Fibroblast of upper back skin (primary cell): ENCODE data around the gene OR2W1.

Experiments used
- DNase-seq: peaks from one replicate; pipeline ENCODE4 v3.0.0-alpha.2; 2013

OR2W1 gene

GRCh38 chr6:28995093-28995650 is 49.8 kb downstream of the OR2W1 start:
- no peak for DNase-seq
